GM23338 (cell line): ENCODE measurements around the gene CLSTN2. TPM values are rescaled to one million over a fixed set of nuclear protein-coding genes. Genes with fewer than 3 reads are reported as not detected.

Experiments
- ATAC-seq: fragments of 200-7000 bp; cut with Tn5 transposase; 3 replicates; pipeline ENCODE4 v1.9.1; 2020
- DNase-seq: peaks from one replicate; pipeline ENCODE4 v3.0.0-alpha.2; 2015; ENCODE audit warnings: low spot score
- H2AFZ ChIP-seq: fragments of 200-600 bp; sonication (generic); 2 replicates; pipeline ENCODE4 v1.8.0; 2016; ENCODE audit warnings: antibody characterized with exemption, mild to moderate bottlenecking, moderate library complexity
- H3F3A ChIP-seq: fragments of 200-600 bp; sonication (generic); replicated peaks from 2 replicates; pipeline ENCODE4 v1.8.0; 2017; ENCODE audit warnings: antibody characterized with exemption, mixed run types, low read depth
- H3K27ac ChIP-seq: fragments of 200-600 bp; sonication (generic); 2 replicates; pipeline ENCODE4 v1.6.1; 2016; ENCODE audit warnings: low read depth
- H3K27me3 ChIP-seq: fragments of 200-600 bp; sonication (generic); 2 replicates; pipeline ENCODE4 v1.8.0; 2016; ENCODE audit warnings: mild to moderate bottlenecking, mixed run types, moderate library complexity; ENCODE audit not compliant: insufficient read depth
- H3K36me3 ChIP-seq: fragments of 200-600 bp; sonication (generic); 2 replicates; pipeline ENCODE4 v1.8.0; 2016; ENCODE audit warnings: mild to moderate bottlenecking; ENCODE audit not compliant: insufficient read depth
- H3K4me1 ChIP-seq: fragments of 200-600 bp; sonication (generic); 2 replicates; pipeline ENCODE4 v1.8.0; 2016; ENCODE audit warnings: mild to moderate bottlenecking, moderate library complexity; ENCODE audit not compliant: insufficient read depth
- H3K4me2 ChIP-seq: fragments of 200-600 bp; sonication (generic); 2 replicates; pipeline ENCODE4 v1.7.1; 2017; ENCODE audit warnings: mixed run types
- H3K4me3 ChIP-seq: fragments of 200-600 bp; sonication (generic); 2 replicates; pipeline ENCODE4 v1.6.1; 2016; ENCODE audit warnings: mixed run types
- H3K79me2 ChIP-seq: fragments of 200-600 bp; sonication (generic); replicated peaks from 2 replicates; pipeline ENCODE4 v1.8.0; 2017; ENCODE audit warnings: mild to moderate bottlenecking; ENCODE audit not compliant: insufficient read depth
- H3K9me2 ChIP-seq: fragments of 200-600 bp; sonication (generic); 2 replicates; pipeline ENCODE4 v1.8.0; 2017; ENCODE audit not compliant: insufficient read depth
- H4K20me1 ChIP-seq: fragments of 200-600 bp; sonication (generic); replicated peaks from 2 replicates; pipeline ENCODE4 v1.8.0; 2017; ENCODE audit warnings: mild to moderate bottlenecking; ENCODE audit not compliant: insufficient read depth
- H3K27ac Mint-ChIP-seq: 2 replicates; pipeline ENCODE4 v1.8.0; 2020; ENCODE audit warnings: inconsistent platforms, mild to moderate bottlenecking, moderate library complexity, mixed read lengths
- H3K27me3 Mint-ChIP-seq: 3 replicates; pipeline ENCODE4 v1.8.0; 2022; ENCODE audit warnings: low read depth, mild to moderate bottlenecking, moderate library complexity, mixed read lengths, inconsistent platforms; ENCODE audit not compliant: insufficient read depth, poor library complexity
- H3K36me3 Mint-ChIP-seq: 3 replicates; pipeline ENCODE4 v1.8.0; 2021; ENCODE audit warnings: low read depth, mild to moderate bottlenecking, inconsistent platforms, moderate library complexity, mixed read lengths
- H3K4me1 Mint-ChIP-seq: 3 replicates; pipeline ENCODE4 v1.8.0; 2020; ENCODE audit warnings: mild to moderate bottlenecking, inconsistent platforms, mixed read lengths
- H3K4me3 Mint-ChIP-seq: 3 replicates; pipeline ENCODE4 v1.8.0; 2021; ENCODE audit warnings: moderate library complexity, mild to moderate bottlenecking, inconsistent platforms, mixed read lengths
- H3K9me3 Mint-ChIP-seq: 3 replicates; pipeline ENCODE4 v1.8.0; 2020; ENCODE audit warnings: moderate library complexity, mild to moderate bottlenecking, inconsistent platforms, mixed read lengths
- CREB1 ChIP-seq: fragments of 250-450 bp; sonication (Bioruptor Pico); IDR thresholded peaks from 2 replicates; pipeline ENCODE4 v1.5.0; 2020; ENCODE audit warnings: low read depth, mild to moderate bottlenecking, moderate library complexity
- EZH2 ChIP-seq: fragments of 200-600 bp; sonication (generic); IDR thresholded peaks from one replicate; pipeline ENCODE4 v1.8.0; 2017; ENCODE audit warnings: antibody characterized with exemption, mild to moderate bottlenecking, low read depth; ENCODE audit not compliant: unreplicated experiment
- EZH2phosphoT487 ChIP-seq: fragments of 200-600 bp; sonication (generic); IDR thresholded peaks from one replicate; pipeline ENCODE4 v1.8.1; 2018; ENCODE audit warnings: antibody characterized with exemption; ENCODE audit not compliant: unreplicated experiment
- JUNB ChIP-seq: IDR thresholded peaks from one replicate; pipeline ENCODE4 v1.6.1; 2016; ENCODE audit warnings: antibody characterized with exemption; ENCODE audit not compliant: unreplicated experiment
- NANOG ChIP-seq: IDR thresholded peaks from 2 replicates; pipeline ENCODE4 v1.6.1; 2016; ENCODE audit warnings: antibody characterized with exemption, borderline replicate concordance
- POLR2AphosphoS5 ChIP-seq: IDR thresholded peaks from 2 replicates; pipeline ENCODE4 v1.6.1; 2016; ENCODE audit warnings: antibody characterized with exemption, low read depth
- STAT1 ChIP-seq: IDR thresholded peaks from one replicate; pipeline ENCODE4 v1.6.1; 2016; ENCODE audit warnings: antibody characterized with exemption; ENCODE audit not compliant: unreplicated experiment
- ZNF114 ChIP-seq: fragments of 250-450 bp; sonication (Bioruptor Pico); IDR thresholded peaks from 2 replicates; pipeline ENCODE4 v1.5.0; 2020; ENCODE audit warnings: mild to moderate bottlenecking, moderate library complexity
- ZNF331 ChIP-seq: fragments of 250-450 bp; sonication (Bioruptor Pico); IDR thresholded peaks from 2 replicates; pipeline ENCODE4 v1.5.0; 2020; ENCODE audit warnings: low read depth, mild to moderate bottlenecking, moderate library complexity
- ZNF462 ChIP-seq: fragments of 250-450 bp; sonication (Bioruptor Pico); IDR thresholded peaks from 2 replicates; pipeline ENCODE4 v1.5.0; 2020; ENCODE audit warnings: mild to moderate bottlenecking, moderate library complexity
- polyA plus RNA-seq: library from polyadenylated mRNA; unstranded; fragments of >200 nt; fragmentation: Nextera tagmentation; extraction: Ambion mirVana; gene quantifications from 2 replicates; pipeline ENCODE4 v1.2.1, GENCODE V29; 2016
- total RNA-seq: library from RNA; depleted of rRNA; stranded (reverse); fragments of >200 nt; shearing (Covaris generic); gene quantifications from 2 replicates; pipeline ENCODE4 v1.2.3, GENCODE V29; 2014
- TF ChIP-seq, protein P1 (sequence below): IDR thresholded peaks from 2 replicates; pipeline ENCODE4 v1.6.1; 2016; ENCODE audit warnings: antibody characterized with exemption
- TF ChIP-seq, protein P2 (sequence below): IDR thresholded peaks from one replicate; pipeline ENCODE4 v1.6.1; 2018; ENCODE audit warnings: antibody characterized with exemption; ENCODE audit not compliant: unreplicated experiment
- TF ChIP-seq, protein P3 (sequence below), 2 experiments: fragments of 200-600 bp in 1 of 2; sonication (generic) in 1 of 2; conservative IDR thresholded peaks; 2 replicates each; pipeline versions ENCODE4 v1.5.1 to v1.6.1; 2016 to 2017; ENCODE audit warnings: antibody characterized with exemption in 2 of 2, low read depth in 2 of 2, mild to moderate bottlenecking in 2 of 2, moderate library complexity in 1 of 2

Gene CLSTN2
- total and polyA plus RNA-seq, 2 experiments from 2014 or later, result 0.11 to 0.83 TPM

- H3K36me3 ChIP-seq, result no peaks in the 10 kb centered on the region
Measured at GRCh38 chr3:140373234-140373633, 438.2 kb downstream of the CLSTN2 start.

More at GRCh38 chr3:140373234-140373633, 438.2 kb downstream of the CLSTN2 start:
- no peak overlapping the region for H3K4me3 ChIP-seq
- no peaks in the 10 kb centered on the region for H3K4me1 ChIP-seq
- Mint-ChIP-seq H3K9me3 (peaks cover 3% of the 10 kb centered on the region; the same call in 1 of the 3 replicates), H3K27ac (no peak overlapping the region), H3K4me3 (no peak overlapping the region), H3K36me3 (no peaks in the 10 kb centered on the region; the same call in 2 of the 3 replicates), H3K27me3 (peaks cover 5% of the 10 kb centered on the region), H3K4me1 (peaks cover 7% of the 10 kb centered on the region)
- H4K20me1 ChIP-seq, result no peaks in the 10 kb centered on the region
- ATAC-seq (no peak), DNase-seq (no peak)
- H3K4me2 ChIP-seq, result no peak overlapping the region
- H3F3A ChIP-seq, result no peaks in the 10 kb centered on the region
- H3K27me3 ChIP-seq, result no peaks in the 10 kb centered on the region
- no peak overlapping the region for H2AFZ ChIP-seq
- H3K27ac ChIP-seq, result no peak overlapping the region
- TF ChIP-seq JUNB (no peak), STAT1 (no peak), EZH2phosphoT487 (no peak), EZH2 (no peak), ZNF114 (CRISPR knock-in tag) (no peak), CREB1 (no peak), POLR2AphosphoS5 (no peak), ZNF331 (CRISPR knock-in tag) (no peak), ZNF462 (CRISPR knock-in tag) (no peak), NANOG (no peak)
- TF ChIP-seq, protein P1, sequence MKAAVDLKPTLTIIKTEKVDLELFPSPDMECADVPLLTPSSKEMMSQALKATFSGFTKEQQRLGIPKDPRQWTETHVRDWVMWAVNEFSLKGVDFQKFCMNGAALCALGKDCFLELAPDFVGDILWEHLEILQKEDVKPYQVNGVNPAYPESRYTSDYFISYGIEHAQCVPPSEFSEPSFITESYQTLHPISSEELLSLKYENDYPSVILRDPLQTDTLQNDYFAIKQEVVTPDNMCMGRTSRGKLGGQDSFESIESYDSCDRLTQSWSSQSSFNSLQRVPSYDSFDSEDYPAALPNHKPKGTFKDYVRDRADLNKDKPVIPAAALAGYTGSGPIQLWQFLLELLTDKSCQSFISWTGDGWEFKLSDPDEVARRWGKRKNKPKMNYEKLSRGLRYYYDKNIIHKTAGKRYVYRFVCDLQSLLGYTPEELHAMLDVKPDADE, result no peak
- TF ChIP-seq, protein P2, sequence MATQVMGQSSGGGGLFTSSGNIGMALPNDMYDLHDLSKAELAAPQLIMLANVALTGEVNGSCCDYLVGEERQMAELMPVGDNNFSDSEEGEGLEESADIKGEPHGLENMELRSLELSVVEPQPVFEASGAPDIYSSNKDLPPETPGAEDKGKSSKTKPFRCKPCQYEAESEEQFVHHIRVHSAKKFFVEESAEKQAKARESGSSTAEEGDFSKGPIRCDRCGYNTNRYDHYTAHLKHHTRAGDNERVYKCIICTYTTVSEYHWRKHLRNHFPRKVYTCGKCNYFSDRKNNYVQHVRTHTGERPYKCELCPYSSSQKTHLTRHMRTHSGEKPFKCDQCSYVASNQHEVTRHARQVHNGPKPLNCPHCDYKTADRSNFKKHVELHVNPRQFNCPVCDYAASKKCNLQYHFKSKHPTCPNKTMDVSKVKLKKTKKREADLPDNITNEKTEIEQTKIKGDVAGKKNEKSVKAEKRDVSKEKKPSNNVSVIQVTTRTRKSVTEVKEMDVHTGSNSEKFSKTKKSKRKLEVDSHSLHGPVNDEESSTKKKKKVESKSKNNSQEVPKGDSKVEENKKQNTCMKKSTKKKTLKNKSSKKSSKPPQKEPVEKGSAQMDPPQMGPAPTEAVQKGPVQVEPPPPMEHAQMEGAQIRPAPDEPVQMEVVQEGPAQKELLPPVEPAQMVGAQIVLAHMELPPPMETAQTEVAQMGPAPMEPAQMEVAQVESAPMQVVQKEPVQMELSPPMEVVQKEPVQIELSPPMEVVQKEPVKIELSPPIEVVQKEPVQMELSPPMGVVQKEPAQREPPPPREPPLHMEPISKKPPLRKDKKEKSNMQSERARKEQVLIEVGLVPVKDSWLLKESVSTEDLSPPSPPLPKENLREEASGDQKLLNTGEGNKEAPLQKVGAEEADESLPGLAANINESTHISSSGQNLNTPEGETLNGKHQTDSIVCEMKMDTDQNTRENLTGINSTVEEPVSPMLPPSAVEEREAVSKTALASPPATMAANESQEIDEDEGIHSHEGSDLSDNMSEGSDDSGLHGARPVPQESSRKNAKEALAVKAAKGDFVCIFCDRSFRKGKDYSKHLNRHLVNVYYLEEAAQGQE, result no peak
- TF ChIP-seq, protein P3, sequence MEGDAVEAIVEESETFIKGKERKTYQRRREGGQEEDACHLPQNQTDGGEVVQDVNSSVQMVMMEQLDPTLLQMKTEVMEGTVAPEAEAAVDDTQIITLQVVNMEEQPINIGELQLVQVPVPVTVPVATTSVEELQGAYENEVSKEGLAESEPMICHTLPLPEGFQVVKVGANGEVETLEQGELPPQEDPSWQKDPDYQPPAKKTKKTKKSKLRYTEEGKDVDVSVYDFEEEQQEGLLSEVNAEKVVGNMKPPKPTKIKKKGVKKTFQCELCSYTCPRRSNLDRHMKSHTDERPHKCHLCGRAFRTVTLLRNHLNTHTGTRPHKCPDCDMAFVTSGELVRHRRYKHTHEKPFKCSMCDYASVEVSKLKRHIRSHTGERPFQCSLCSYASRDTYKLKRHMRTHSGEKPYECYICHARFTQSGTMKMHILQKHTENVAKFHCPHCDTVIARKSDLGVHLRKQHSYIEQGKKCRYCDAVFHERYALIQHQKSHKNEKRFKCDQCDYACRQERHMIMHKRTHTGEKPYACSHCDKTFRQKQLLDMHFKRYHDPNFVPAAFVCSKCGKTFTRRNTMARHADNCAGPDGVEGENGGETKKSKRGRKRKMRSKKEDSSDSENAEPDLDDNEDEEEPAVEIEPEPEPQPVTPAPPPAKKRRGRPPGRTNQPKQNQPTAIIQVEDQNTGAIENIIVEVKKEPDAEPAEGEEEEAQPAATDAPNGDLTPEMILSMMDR (conservative IDR thresholded peaks at IDR 0.05; ENCODE audit: low read depth in 2 of 2), result no peak
- H3K9me2 ChIP-seq, result 0 out of 2 replicates have a peak, but pooled peaks cover 6% of the 10 kb centered on the region
- no peaks in the 10 kb centered on the region for H3K79me2 ChIP-seq
